ENCODE measurements around the gene TAF9.
A peak's percentile ranks its signal among the peaks of the same experiment; 100 is the strongest.

The TAF9 gene

GRCh38 chr5:69369340-69370121 lies at the start of gene TAF9, which contains the start of the genes AK6 and RAD17:
Gene TAF9, minus strand, starts transcription at chr5:69369520. Its CDS starts 3,783 bp downstream, at chr5:69365737.
Gene AK6, minus strand, starts transcription at chr5:69369520. Its CDS starts 30 bp downstream, at chr5:69369490.
Gene RAD17, plus strand, starts transcription at chr5:69369818. Its CDS starts 2,391 bp downstream, at chr5:69372209.
- ChIA-PET POLR2A (interaction anchor here (0.6 to 1.0 kb wide), 7 partner anchors 12 to 180 kb away, joined by 3 to 6 read pairs (median 3); partner anchors contain the start of genes CDK7 and CENPH), CTCF (no interaction called here)
- H3K4me1 ChIP-seq (ENCODE audit: control insufficient read depth, insufficient read depth, low read length), result no peaks in the 10 kb centered on the region
- peak within 1 kb of the TSS; percentile 66 for H3K4me3 ChIP-seq (ENCODE audit: low read depth, low read length)
- no peaks in the 10 kb centered on the region for H3K9me3 ChIP-seq (ENCODE audit: control insufficient read depth, insufficient read depth, low read depth, low read length)
- H3K27ac ChIP-seq (ENCODE audit: extremely low read depth, low read depth, low read length), result peak within 1 kb of the TSS; percentile 99
- peaks cover 32 to 33% of the 10 kb centered on the region in 2 experiments for H3K36me3 ChIP-seq (ENCODE audit: control insufficient read depth in 2 of 2, insufficient read depth in 1 of 2, low read length in 2 of 2)
- TF ChIP-seq ZNF488 (tag by site-specific recombination; IDR thresholded peaks at IDR 0.05), result no peak
- no peak for TF ChIP-seq ZNF560 (tag by site-specific recombination; IDR thresholded peaks at IDR 0.05; ENCODE audit: borderline replicate concordance)
- TF ChIP-seq ZNF561 (tag by site-specific recombination; IDR thresholded peaks at IDR 0.05; ENCODE audit: borderline replicate concordance), result peak; percentile 83; the same call in 1 of the 2 replicates
- peak; percentile 98 for TF ChIP-seq SP3 (tag by site-specific recombination; IDR thresholded peaks at IDR 0.05)
- TF ChIP-seq ZNF157 (tag by site-specific recombination; IDR thresholded peaks at IDR 0.05), result no peak
- TF ChIP-seq ZNF830 (tag by site-specific recombination; IDR thresholded peaks at IDR 0.05; ENCODE audit: low read depth), result no peak
- no peak for TF ChIP-seq ZNF18 (tag by site-specific recombination; IDR thresholded peaks at IDR 0.05)
- TF ChIP-seq ZNF239 (tag by site-specific recombination; IDR thresholded peaks at IDR 0.05), result no peak
- no peak for TF ChIP-seq ZSCAN5A (tag by site-specific recombination; IDR thresholded peaks at IDR 0.05)
- TF ChIP-seq ZIC2 (tag by site-specific recombination; IDR thresholded peaks at IDR 0.05), result peak; percentile 89
- no peak; the same call in 1 of the 2 replicates for TF ChIP-seq ZNF777 (tag by site-specific recombination; IDR thresholded peaks at IDR 0.05; ENCODE audit: borderline replicate concordance)
- TF ChIP-seq ZNF121 (tag by site-specific recombination; IDR thresholded peaks at IDR 0.05), result no peak
- no peak for TF ChIP-seq ZNF433 (tag by site-specific recombination; IDR thresholded peaks at IDR 0.05; ENCODE audit: low read depth)
- TF ChIP-seq ZNF398 (tag by site-specific recombination; IDR thresholded peaks at IDR 0.05), result no peak; the same call in 1 of the 2 replicates
- TF ChIP-seq ZNF391 (tag by site-specific recombination; IDR thresholded peaks at IDR 0.05; ENCODE audit: borderline replicate concordance, low read depth), result no peak; the same call in 1 of the 2 replicates
- TF ChIP-seq ZNF138 (tag by site-specific recombination; IDR thresholded peaks at IDR 0.05; ENCODE audit: borderline replicate concordance), result no peak
- peak; percentile 79 for TF ChIP-seq INSM2 (tag by site-specific recombination; IDR thresholded peaks at IDR 0.05)
- TF ChIP-seq ZNF558 (tag by site-specific recombination; IDR thresholded peaks at IDR 0.05), result no peak
- no peak; the same call in 1 of the 2 replicates for TF ChIP-seq ZNF785 (tag by site-specific recombination; IDR thresholded peaks at IDR 0.05)
- no peak for TF ChIP-seq ZNF544 (tag by site-specific recombination; IDR thresholded peaks at IDR 0.05)
- no peak for TF ChIP-seq ZNF626 (tag by site-specific recombination; IDR thresholded peaks at IDR 0.05)
- TF ChIP-seq ZNF513 (tag by site-specific recombination; IDR thresholded peaks at IDR 0.05), result no peak
- TF ChIP-seq IKZF3 (tag by site-specific recombination; IDR thresholded peaks at IDR 0.05), result no peak
- TF ChIP-seq ZNF362 (tag by site-specific recombination; IDR thresholded peaks at IDR 0.05), result no peak
- no peak for TF ChIP-seq ZNF624 (tag by site-specific recombination; IDR thresholded peaks at IDR 0.05)

All from HEK293 (cell line).